Heart left ventricle (tissue), 13 donors: Measurements from ENCODE around the gene RHOT1.

ENCODE experiments used
- CTCF ChIP-seq, 12 donors: fragments of 200-600 bp; sonication (generic) in 4 of 12; IDR thresholded peaks; one replicate each; pipeline versions ENCODE4 v1.5.0 to v1.8.0; 2018 to 2022; ENCODE audit warnings: antibody characterized with exemption in 12 of 12, mild to moderate bottlenecking in 5 of 12
- POLR2A ChIP-seq, 2 donors: fragments of 450-650 bp; IDR thresholded peaks; one replicate each; pipeline ENCODE4 v1.6.1; 2017; ENCODE audit warnings: antibody characterized with exemption in 2 of 2, mild to moderate bottlenecking in 2 of 2, moderate library complexity in 2 of 2
- donor health status: ischemic (EF 13 %, LVEDD 7.1; RV severe dilation, severe dysfunction).
- donor health status: DM: no; HTN: yes; CAD: no.
- donor health status: DM: no; HTN: no; CAD: no.
- donor health status: ischemic (EF 25% LVEDD 6.9; RV normal size, moderate dysfunction).
- donor health status: ischemic (EF 25% LVEDD 5.7; RV mildly dilated, moderate dysfunction).
- donor health status: ischemic (EF 35%, LVEDD 5.7; RV mildly dilated, moderate dysfunction).
- donor health status: nonischemic (EF 11% LVEDD 7.7; RV severe dilation, severe dysfunction).
- donor health status: DM: yes; HTN: yes; CAD: no.
- donor health status: PGD.
- donor health status: ischemic (EF 29% LVEDD 5.4; RV normal size, mild dysfunction).
- donor health status: nonischemic (EF 23%, LVEDD 6.1; RV moderate dilation, normal function).

GRCh38 chr17:32206861-32207260 lies 64.6 kb downstream of the RHOT1 start:
- TF ChIP-seq CTCF (IDR thresholded peaks at IDR 0.05) (no peak), POLR2A (IDR thresholded peaks at IDR 0.05) (no peak)
